GM23338 (cell line): ENCODE data around the gene CLDN24. TPM values are rescaled to one million over a fixed set of nuclear protein-coding genes. Genes with fewer than 3 reads are reported as not detected.

Experiments used
- ATAC-seq: fragments of 200-7000 bp; cut with Tn5 transposase; 3 replicates; pipeline ENCODE4 v1.9.1; 2020
- DNase-seq: peaks from one replicate; pipeline ENCODE4 v3.0.0-alpha.2; 2015; ENCODE audit warnings: low spot score
- H2AFZ ChIP-seq: fragments of 200-600 bp; sonication (generic); 2 replicates; pipeline ENCODE4 v1.8.0; 2016; ENCODE audit warnings: antibody characterized with exemption, mild to moderate bottlenecking, moderate library complexity
- H3F3A ChIP-seq: fragments of 200-600 bp; sonication (generic); replicated peaks from 2 replicates; pipeline ENCODE4 v1.8.0; 2017; ENCODE audit warnings: antibody characterized with exemption, mixed run types, low read depth
- H3K27ac ChIP-seq: fragments of 200-600 bp; sonication (generic); 2 replicates; pipeline ENCODE4 v1.6.1; 2016; ENCODE audit warnings: low read depth
- H3K27me3 ChIP-seq: fragments of 200-600 bp; sonication (generic); 2 replicates; pipeline ENCODE4 v1.8.0; 2016; ENCODE audit warnings: mild to moderate bottlenecking, mixed run types, moderate library complexity; ENCODE audit not compliant: insufficient read depth
- H3K36me3 ChIP-seq: fragments of 200-600 bp; sonication (generic); 2 replicates; pipeline ENCODE4 v1.8.0; 2016; ENCODE audit warnings: mild to moderate bottlenecking; ENCODE audit not compliant: insufficient read depth
- H3K4me1 ChIP-seq: fragments of 200-600 bp; sonication (generic); 2 replicates; pipeline ENCODE4 v1.8.0; 2016; ENCODE audit warnings: mild to moderate bottlenecking, moderate library complexity; ENCODE audit not compliant: insufficient read depth
- H3K4me2 ChIP-seq: fragments of 200-600 bp; sonication (generic); 2 replicates; pipeline ENCODE4 v1.7.1; 2017; ENCODE audit warnings: mixed run types
- H3K4me3 ChIP-seq: fragments of 200-600 bp; sonication (generic); 2 replicates; pipeline ENCODE4 v1.6.1; 2016; ENCODE audit warnings: mixed run types
- H3K79me2 ChIP-seq: fragments of 200-600 bp; sonication (generic); replicated peaks from 2 replicates; pipeline ENCODE4 v1.8.0; 2017; ENCODE audit warnings: mild to moderate bottlenecking; ENCODE audit not compliant: insufficient read depth
- H3K9me2 ChIP-seq: fragments of 200-600 bp; sonication (generic); 2 replicates; pipeline ENCODE4 v1.8.0; 2017; ENCODE audit not compliant: insufficient read depth
- H4K20me1 ChIP-seq: fragments of 200-600 bp; sonication (generic); replicated peaks from 2 replicates; pipeline ENCODE4 v1.8.0; 2017; ENCODE audit warnings: mild to moderate bottlenecking; ENCODE audit not compliant: insufficient read depth
- H3K27ac Mint-ChIP-seq: 2 replicates; pipeline ENCODE4 v1.8.0; 2020; ENCODE audit warnings: inconsistent platforms, mild to moderate bottlenecking, moderate library complexity, mixed read lengths
- H3K27me3 Mint-ChIP-seq: 3 replicates; pipeline ENCODE4 v1.8.0; 2022; ENCODE audit warnings: low read depth, mild to moderate bottlenecking, moderate library complexity, mixed read lengths, inconsistent platforms; ENCODE audit not compliant: insufficient read depth, poor library complexity
- H3K36me3 Mint-ChIP-seq: 3 replicates; pipeline ENCODE4 v1.8.0; 2021; ENCODE audit warnings: low read depth, mild to moderate bottlenecking, inconsistent platforms, moderate library complexity, mixed read lengths
- H3K4me1 Mint-ChIP-seq: 3 replicates; pipeline ENCODE4 v1.8.0; 2020; ENCODE audit warnings: mild to moderate bottlenecking, inconsistent platforms, mixed read lengths
- H3K4me3 Mint-ChIP-seq: 3 replicates; pipeline ENCODE4 v1.8.0; 2021; ENCODE audit warnings: moderate library complexity, mild to moderate bottlenecking, inconsistent platforms, mixed read lengths
- H3K9me3 Mint-ChIP-seq: 3 replicates; pipeline ENCODE4 v1.8.0; 2020; ENCODE audit warnings: moderate library complexity, mild to moderate bottlenecking, inconsistent platforms, mixed read lengths
- CREB1 ChIP-seq: fragments of 250-450 bp; sonication (Bioruptor Pico); IDR thresholded peaks from 2 replicates; pipeline ENCODE4 v1.5.0; 2020; ENCODE audit warnings: low read depth, mild to moderate bottlenecking, moderate library complexity
- CTCF ChIP-seq, 2 experiments: fragments of 200-600 bp in 1 of 2; sonication (generic) in 1 of 2; conservative IDR thresholded peaks; 2 replicates each; pipeline versions ENCODE4 v1.5.1 to v1.6.1; 2016 to 2017; ENCODE audit warnings: antibody characterized with exemption in 2 of 2, low read depth in 2 of 2, mild to moderate bottlenecking in 2 of 2, moderate library complexity in 1 of 2
- ETS1 ChIP-seq: IDR thresholded peaks from 2 replicates; pipeline ENCODE4 v1.6.1; 2016; ENCODE audit warnings: antibody characterized with exemption
- EZH2 ChIP-seq: fragments of 200-600 bp; sonication (generic); IDR thresholded peaks from one replicate; pipeline ENCODE4 v1.8.0; 2017; ENCODE audit warnings: antibody characterized with exemption, mild to moderate bottlenecking, low read depth; ENCODE audit not compliant: unreplicated experiment
- EZH2phosphoT487 ChIP-seq: fragments of 200-600 bp; sonication (generic); IDR thresholded peaks from one replicate; pipeline ENCODE4 v1.8.1; 2018; ENCODE audit warnings: antibody characterized with exemption; ENCODE audit not compliant: unreplicated experiment
- JUNB ChIP-seq: IDR thresholded peaks from one replicate; pipeline ENCODE4 v1.6.1; 2016; ENCODE audit warnings: antibody characterized with exemption; ENCODE audit not compliant: unreplicated experiment
- NANOG ChIP-seq: IDR thresholded peaks from 2 replicates; pipeline ENCODE4 v1.6.1; 2016; ENCODE audit warnings: antibody characterized with exemption, borderline replicate concordance
- REST ChIP-seq: IDR thresholded peaks from one replicate; pipeline ENCODE4 v1.6.1; 2018; ENCODE audit warnings: antibody characterized with exemption; ENCODE audit not compliant: unreplicated experiment
- STAT1 ChIP-seq: IDR thresholded peaks from one replicate; pipeline ENCODE4 v1.6.1; 2016; ENCODE audit warnings: antibody characterized with exemption; ENCODE audit not compliant: unreplicated experiment
- ZNF114 ChIP-seq: fragments of 250-450 bp; sonication (Bioruptor Pico); IDR thresholded peaks from 2 replicates; pipeline ENCODE4 v1.5.0; 2020; ENCODE audit warnings: mild to moderate bottlenecking, moderate library complexity
- ZNF331 ChIP-seq: fragments of 250-450 bp; sonication (Bioruptor Pico); IDR thresholded peaks from 2 replicates; pipeline ENCODE4 v1.5.0; 2020; ENCODE audit warnings: low read depth, mild to moderate bottlenecking, moderate library complexity
- ZNF462 ChIP-seq: fragments of 250-450 bp; sonication (Bioruptor Pico); IDR thresholded peaks from 2 replicates; pipeline ENCODE4 v1.5.0; 2020; ENCODE audit warnings: mild to moderate bottlenecking, moderate library complexity
- polyA plus RNA-seq: library from polyadenylated mRNA; unstranded; fragments of >200 nt; fragmentation: Nextera tagmentation; extraction: Ambion mirVana; gene quantifications from 2 replicates; pipeline ENCODE4 v1.2.1, GENCODE V29; 2016
- total RNA-seq: library from RNA; depleted of rRNA; stranded (reverse); fragments of >200 nt; shearing (Covaris generic); gene quantifications from 2 replicates; pipeline ENCODE4 v1.2.3, GENCODE V29; 2014

CLDN24 gene
- total and polyA plus RNA-seq, 2 experiments from 2014 or later = not detected

GRCh38 chr4:183318656-183319055 lies 3.6 kb downstream of the CLDN24 start:
- ATAC-seq (no peak), DNase-seq (no peak)
- peaks cover 8% of the 10 kb centered on the region for H3K27me3 Mint-ChIP-seq
- Histone ChIP-seq H3K4me2 (no peak overlapping the region), H3K27me3 (no peaks in the 10 kb centered on the region), H4K20me1 (peaks cover 8% of the 10 kb centered on the region; the same call in 1 of the 2 replicates), H3K27ac (no peak overlapping the region), H3K4me3 (no peak overlapping the region), H3F3A (0 out of 2 replicates have a peak, but pooled peaks cover 5% of the 10 kb centered on the region), H3K9me2 (no peaks in the 10 kb centered on the region), H3K4me1 (no peaks in the 10 kb centered on the region), H3K79me2 (no peaks in the 10 kb centered on the region), H2AFZ (no peak overlapping the region), H3K36me3 (peaks cover 4% of the 10 kb centered on the region; the same call in 1 of the 2 replicates)
- no peak overlapping the region for H3K27ac Mint-ChIP-seq
- no peaks in the 10 kb centered on the region for H3K9me3 Mint-ChIP-seq
- peaks cover 23% of the 10 kb centered on the region for H3K36me3 Mint-ChIP-seq
- no peak overlapping the region for H3K4me3 Mint-ChIP-seq
- H3K4me1 Mint-ChIP-seq = no peaks in the 10 kb centered on the region
- TF ChIP-seq ZNF462 (CRISPR knock-in tag) (no peak), CREB1 (CRISPR knock-in tag) (no peak), NANOG (no peak), ZNF331 (CRISPR knock-in tag) (no peak), REST (no peak), ZNF114 (CRISPR knock-in tag) (no peak), EZH2 (no peak), JUNB (no peak), ETS1 (no peak), CTCF (conservative IDR thresholded peaks at IDR 0.05; ENCODE audit: low read depth in 2 of 2) (no peak), STAT1 (no peak), EZH2phosphoT487 (no peak)
